ENCODE measurements around the gene TC2N.

- TF ChIP-seq POLR2A (IDR thresholded peaks at IDR 0.05; ENCODE audit: low read depth, low read length) = no peak
- no peak for TF ChIP-seq POU2F2 (IDR thresholded peaks at IDR 0.05; ENCODE audit: low read depth, low read length)
- TF ChIP-seq POLR2AphosphoS5 (IDR thresholded peaks at IDR 0.05; ENCODE audit: low read depth, low read length) = no peak
- TF ChIP-seq TAF1 (IDR thresholded peaks at IDR 0.05; ENCODE audit: low read depth, low read length) = no peak
- TF ChIP-seq PAX5 (IDR thresholded peaks at IDR 0.05; ENCODE audit: insufficient read depth, low read length, severe bottlenecking) = no peak
- no peak for TF ChIP-seq SPI1 (IDR thresholded peaks at IDR 0.05; ENCODE audit: low read depth, low read length)
These were observed 29.9 kb upstream of the TC2N start for GRCh38 chr14:91897106-91897701.

Data from GM12891 (cell line).